H1 (cell line): ENCODE measurements around the gene APLN. TPM values are rescaled to one million over a fixed set of nuclear protein-coding genes. Genes with fewer than 3 reads are reported as not detected.

Experiments
- CTCF ChIA-PET: fragments of 300-600 bp; sonication (Branson Sonifier 250); formaldehyde crosslinking; loops from one replicate; lab custom pipeline; 2021; ENCODE audit not compliant: partially characterized antibody; lab: Charles Lee
- POLR2A ChIA-PET: fragments of 300-600 bp; sonication (Branson Sonifier 250); formaldehyde crosslinking; loops from one replicate; lab custom pipeline; 2021; ENCODE audit warnings: inconsistent platforms; ENCODE audit not compliant: partially characterized antibody; lab: Charles Lee
- DNase-seq, 2 experiments: peaks; one replicate each; pipeline versions ENCODE4 v3.0.0 to v3.0.0-alpha.2; 2010 to 2022; ENCODE audit warnings: low spot score in 2 of 2, low read depth in 1 of 2, mixed read lengths in 1 of 2
- FAIRE-seq: peaks from 2 replicates; lab custom pipeline; 2011; peaks lifted over from hg19 to GRCh38; lab: Jason Lieb, UNC
- H2AFZ ChIP-seq: 2 replicates; pipeline ENCODE4 v1.8.1; 2012; ENCODE audit warnings: low read length, inconsistent platforms
- H2AK5ac ChIP-seq: 2 replicates; pipeline ENCODE4 v1.6.1; 2013; ENCODE audit warnings: low read depth, low read length
- H2BK120ac ChIP-seq: replicated peaks from 2 replicates; pipeline ENCODE3; 2013; ENCODE audit warnings: low read depth, low read length, inconsistent platforms
- H2BK12ac ChIP-seq: 2 replicates; pipeline ENCODE4 v1.6.1; 2013; ENCODE audit warnings: low read depth, low read length
- H2BK15ac ChIP-seq: 2 replicates; pipeline ENCODE4 v1.6.1; 2013; ENCODE audit warnings: low read length
- H2BK20ac ChIP-seq: 2 replicates; pipeline ENCODE4 v1.6.1; 2013; ENCODE audit warnings: low read length
- H2BK5ac ChIP-seq: 2 replicates; pipeline ENCODE4 v1.6.1; 2013; ENCODE audit warnings: low read depth, low read length
- H3K14ac ChIP-seq: 2 replicates; pipeline ENCODE4 v1.6.1; 2013; ENCODE audit warnings: inconsistent platforms; ENCODE audit not compliant: insufficient read length
- H3K18ac ChIP-seq: 2 replicates; pipeline ENCODE4 v1.6.1; 2013; ENCODE audit warnings: low read length; ENCODE audit errors: extremely low read depth
- H3K23ac ChIP-seq: 2 replicates; pipeline ENCODE4 v1.6.1; 2013; ENCODE audit warnings: inconsistent platforms; ENCODE audit not compliant: insufficient read length
- H3K23me2 ChIP-seq: 2 replicates; pipeline ENCODE4 v1.6.1; 2013; ENCODE audit warnings: low read depth, low read length
- H3K27ac ChIP-seq: 2 replicates; pipeline ENCODE4 v1.6.1; 2011; ENCODE audit warnings: low read depth, low read length, inconsistent platforms
- H3K27me3 ChIP-seq, 4 experiments: replicated peaks in 1 of 4; 1 replicate in 1 of 4; 2 replicates in 3 of 4; pipeline versions ENCODE4 v1.6.1 to v1.8.1; 2011 to 2013; ENCODE audit warnings: low read length in 3 of 4, mild to moderate bottlenecking in 3 of 4, inconsistent platforms in 2 of 4, mixed read lengths in 2 of 4, moderate library complexity in 1 of 4; ENCODE audit not compliant: control insufficient read depth in 3 of 4, insufficient read depth in 3 of 4; ENCODE audit errors: extremely low read depth in 1 of 4
- H3K36me3 ChIP-seq, 4 experiments: 2 replicates each; pipeline versions ENCODE4 v1.6.1 to v1.8.1; 2011 to 2013; ENCODE audit warnings: mild to moderate bottlenecking in 4 of 4, low read length in 3 of 4, moderate library complexity in 2 of 4, control low read depth in 1 of 4, inconsistent platforms in 1 of 4; ENCODE audit not compliant: insufficient read depth in 4 of 4, control insufficient read depth in 2 of 4
- H3K4ac ChIP-seq: replicated peaks from 2 replicates; pipeline ENCODE3; 2013; ENCODE audit warnings: low read length, low read depth, mixed read lengths, inconsistent platforms; ENCODE audit not compliant: insufficient read length
- H3K4me1 ChIP-seq, 4 experiments: replicated peaks in 1 of 4; 1 replicate in 1 of 4; 2 replicates in 3 of 4; pipeline versions ENCODE4 v1.6.1 to v1.8.1; 2011 to 2013; ENCODE audit warnings: low read length in 3 of 4, inconsistent platforms in 2 of 4, mixed read lengths in 1 of 4; ENCODE audit not compliant: insufficient read depth in 4 of 4, control insufficient read depth in 3 of 4
- H3K4me2 ChIP-seq, 2 experiments: 2 replicates each; pipeline versions ENCODE4 v1.6.1 to v1.8.1; 2011 to 2013; ENCODE audit warnings: low read depth in 2 of 2, low read length in 2 of 2, control low read depth in 1 of 2, inconsistent platforms in 1 of 2, mild to moderate bottlenecking in 1 of 2; ENCODE audit not compliant: insufficient read depth in 1 of 2
- H3K4me3 ChIP-seq, 4 experiments: fragments of 200-600, 300-600 bp in 1 of 4; sonication (generic), shearing (Covaris generic), sonication (Bioruptor Twin) in 1 of 4; 2 replicates each; pipeline versions ENCODE4 v1.5.1 to v1.8.1; 2011 to 2016; ENCODE audit warnings: low read length in 4 of 4, low read depth in 3 of 4, control low read depth in 2 of 4, inconsistent platforms in 2 of 4, mild to moderate bottlenecking in 2 of 4, mixed read lengths in 1 of 4, moderate library complexity in 1 of 4; ENCODE audit not compliant: insufficient read depth in 2 of 4; ENCODE audit errors: extremely low read depth in 1 of 4
- H3K56ac ChIP-seq: replicated peaks from 2 replicates; pipeline ENCODE3; 2013; ENCODE audit warnings: low read depth, mild to moderate bottlenecking, mixed read lengths, low read length, inconsistent platforms; ENCODE audit not compliant: insufficient read length
- H3K79me1 ChIP-seq: 2 replicates; pipeline ENCODE4 v1.6.1; 2013; ENCODE audit warnings: low read depth, low read length, control low read depth
- H3K79me2 ChIP-seq, 2 experiments: 2 replicates each; pipeline versions ENCODE4 v1.6.1 to v1.8.1; 2012 to 2013; ENCODE audit warnings: low read length in 2 of 2, mild to moderate bottlenecking in 2 of 2, inconsistent platforms in 1 of 2; ENCODE audit not compliant: insufficient read depth in 2 of 2, control insufficient read depth in 1 of 2
- H3K9ac ChIP-seq, 4 experiments: replicated peaks in 1 of 4; 1 replicate in 1 of 4; 2 replicates in 3 of 4; pipeline versions ENCODE4 v1.6.1 to v1.8.1; 2011 to 2013; ENCODE audit warnings: low read depth in 3 of 4, low read length in 3 of 4, control low read depth in 2 of 4, mild to moderate bottlenecking in 2 of 4, moderate library complexity in 2 of 4, inconsistent platforms in 1 of 4; ENCODE audit errors: extremely low read depth in 1 of 4
- H3K9me3 ChIP-seq, 2 experiments: 2 replicates each; pipeline versions ENCODE4 v1.6.1 to v1.8.1; 2012 to 2013; ENCODE audit warnings: mild to moderate bottlenecking in 2 of 2, moderate library complexity in 2 of 2, control low read depth in 1 of 2, inconsistent platforms in 1 of 2, low read depth in 1 of 2, low read length in 1 of 2, mixed read lengths in 1 of 2; ENCODE audit not compliant: insufficient read depth in 2 of 2
- H4K20me1 ChIP-seq, 2 experiments: replicated peaks in 1 of 2; 2 replicates each; pipeline versions ENCODE3 to v1.8.1; 2011 to 2013; ENCODE audit warnings: inconsistent platforms in 2 of 2, low read length in 2 of 2, mild to moderate bottlenecking in 1 of 2; ENCODE audit not compliant: insufficient read depth in 2 of 2, control insufficient read depth in 1 of 2
- H4K5ac ChIP-seq: 2 replicates; pipeline ENCODE4 v1.6.1; 2013; ENCODE audit warnings: low read length, low read depth, mixed read lengths, inconsistent platforms; ENCODE audit not compliant: insufficient read length
- H4K8ac ChIP-seq: 2 replicates; pipeline ENCODE4 v1.8.0; 2013; ENCODE audit warnings: mild to moderate bottlenecking, moderate library complexity, low read length, inconsistent platforms; ENCODE audit not compliant: insufficient read depth; ENCODE audit errors: extremely low read depth
- H4K91ac ChIP-seq: replicated peaks from 2 replicates; pipeline ENCODE3; 2013; ENCODE audit warnings: low read length, mixed read lengths, inconsistent platforms; ENCODE audit not compliant: insufficient read length
- ATF2 ChIP-seq: IDR thresholded peaks from 2 replicates; pipeline ENCODE4 v1.6.1; 2012; ENCODE audit warnings: low read length, inconsistent platforms
- BCL11A ChIP-seq, 2 experiments: IDR thresholded peaks; one replicate each; pipeline ENCODE4 v1.6.1; 2011; ENCODE audit warnings: low read depth in 2 of 2, low read length in 2 of 2, mild to moderate bottlenecking in 2 of 2
- CBX5 ChIP-seq: fragments of 300-800, 300-1000 bp; sonication (generic); IDR thresholded peaks from 2 replicates; pipeline ENCODE4 v1.7.1; 2016; ENCODE audit warnings: antibody characterized with exemption, low read length, low read depth
- CTCF ChIP-seq, 3 experiments: IDR thresholded peaks; 1 replicate in 2 of 3; 2 replicates in 1 of 3; pipeline versions ENCODE4 v1.5.1 to v1.6.1; 2011; ENCODE audit warnings: low read length in 3 of 3, mild to moderate bottlenecking in 3 of 3, inconsistent platforms in 2 of 3, low read depth in 1 of 3, moderate library complexity in 1 of 3; ENCODE audit not compliant: insufficient read depth in 1 of 3; ENCODE audit errors: control extremely low read depth in 1 of 3
- GABPA ChIP-seq: IDR thresholded peaks from 2 replicates; pipeline ENCODE4 v1.6.1; 2011; ENCODE audit warnings: mild to moderate bottlenecking, low read length, moderate library complexity, borderline replicate concordance; ENCODE audit not compliant: insufficient read depth
- JUN ChIP-seq: IDR thresholded peaks from 2 replicates; pipeline ENCODE4 v1.6.1; 2011; ENCODE audit warnings: low read depth, mild to moderate bottlenecking, improper control_type of control experiment, low read length
- KDM5A ChIP-seq: fragments of 200-600 bp; IDR thresholded peaks from 2 replicates; pipeline ENCODE4 v1.7.1; 2012; ENCODE audit warnings: mild to moderate bottlenecking, low read length, inconsistent platforms, mixed read lengths
- MAFK ChIP-seq: IDR thresholded peaks from 2 replicates; pipeline ENCODE4 v1.6.1; 2012; ENCODE audit warnings: low read depth, mild to moderate bottlenecking, improper control_type of control experiment, low read length
- MAX ChIP-seq: IDR thresholded peaks from 2 replicates; pipeline ENCODE4 v1.6.1; 2012; ENCODE audit warnings: inconsistent platforms
- TAF1 ChIP-seq: IDR thresholded peaks from 2 replicates; pipeline ENCODE4 v1.6.1; 2011; ENCODE audit warnings: mild to moderate bottlenecking, low read depth, low read length
- WGBS, 2 experiments: shearing (Covaris generic) in 1 of 2; methylation state at CpG; one replicate each; pipeline versions ENCODE4 v1.1.6 to v1.1.7; 2013 to 2015; ENCODE audit warnings: low lambda C conversion rate in 2 of 2, mixed read lengths in 2 of 2, inconsistent platforms in 1 of 2, low coverage in 1 of 2, missing lambda C conversion rate in 1 of 2; ENCODE audit not compliant: insufficient replicate concordance in 2 of 2, insufficient coverage in 1 of 2, insufficient read length in 1 of 2; ENCODE audit errors: extremely low coverage in 1 of 2, missing lambda C conversion rate in 1 of 2; 5-methylcytosine and 5-hydroxymethylcytosine counted together
- polyA plus RNA-seq, 7 experiments: library from polyadenylated mRNA; depleted of rRNA in 3 of 7; stranded (reverse) in 5 of 7; unstranded in 2 of 7; fragments of >200 nt in 5 of 7; fragments of 200-250 nt in 2 of 7; gene quantifications; 1 replicate in 5 of 7; 2 replicates in 1 of 7; 4 replicates in 1 of 7; pipeline versions ENCODE4 v1.2.1 to v1.2.3, GENCODE V29; 2011 to 2013; ENCODE audit warnings: missing spikeins in 2 of 7, mixed read lengths in 2 of 7
- total RNA-seq: library from RNA; stranded (reverse); fragmentation: NEBNext Ultra II Directional; extraction: Animal tissue kit (Norgen Biotek cat#: 25700); gene quantifications from 2 replicates; pipeline ENCODE4 v1.2.1, GENCODE V29; 2021

APLN gene
- total and polyA plus RNA-seq, 2 of the 8 experiments (the other 6 are each of a cell fraction or from before 2014, with no cell fraction given), result 1.1 to 1.8 TPM

- H3K79me2 ChIP-seq, result no peaks in the 10 kb centered on the region
- no peak overlapping the region for H2AFZ ChIP-seq
- H3K27ac ChIP-seq, result no peak overlapping the region
- no peak overlapping the region for H3K4me3 ChIP-seq
- no peak overlapping the region for H4K5ac ChIP-seq
- no peak overlapping the region for H3K56ac ChIP-seq
- WGBS, 2 experiments, result 92% methylated on average over 3 of the region's 3 CpGs; no CpG with 5 or more reads in 1 of the 2 experiments
- H3K27me3 ChIP-seq, result 0 out of 7 replicates have a peak, but pooled peaks cover 0 to 2% (median 0%) of the 10 kb centered on the region in 4 experiments
- H2BK5ac ChIP-seq, result no peak overlapping the region
- H2BK120ac ChIP-seq, result no peak overlapping the region
- H2BK12ac ChIP-seq, result no peak overlapping the region
- FAIRE-seq, result no peak
- no peak overlapping the region for H2BK15ac ChIP-seq
- no peak overlapping the region for H3K9ac ChIP-seq
- H3K4me1 ChIP-seq, result no peaks in the 10 kb centered on the region; a peak in 2 of 7 replicates
- no peak overlapping the region for H4K8ac ChIP-seq
- no peak overlapping the region for H2BK20ac ChIP-seq
- H3K14ac ChIP-seq, result no peak overlapping the region
- H3K4me2 ChIP-seq, result no peak overlapping the region
- H3K9me3 ChIP-seq, result no peaks in the 10 kb centered on the region
- no peaks in the 10 kb centered on the region for H4K20me1 ChIP-seq
- H3K23ac ChIP-seq, result no peak overlapping the region
- DNase-seq, result no peak
- ChIA-PET CTCF (interaction anchor here (0.7 to 5.4 kb wide), 15 partner anchors 8 to 829 kb away, joined by 3 to 51 read pairs (median 5); no protein-coding TSS in a partner anchor), POLR2A (no interaction called here)
- H3K36me3 ChIP-seq, result no peaks in the 10 kb centered on the region
- H3K18ac ChIP-seq, result no peak overlapping the region
- H3K4ac ChIP-seq, result no peak overlapping the region
- H3K79me1 ChIP-seq, result no peaks in the 10 kb centered on the region
- no peaks in the 10 kb centered on the region for H3K23me2 ChIP-seq
- no peak overlapping the region for H2AK5ac ChIP-seq
- H4K91ac ChIP-seq, result no peak overlapping the region
- TF ChIP-seq MAFK (no peak), GABPA (no peak), TAF1 (no peak), CTCF (IDR thresholded peaks at IDR 0.05; ENCODE audit: control extremely low read depth in 1 of 3, insufficient read depth in 1 of 3, low read depth in 1 of 3, low read length in 3 of 3) (no peak), CBX5 (no peak), JUN (no peak), KDM5A (no peak), ATF2 (no peak), MAX (no peak), BCL11A (IDR thresholded peaks at IDR 0.05; ENCODE audit: low read depth in 2 of 2, low read length in 2 of 2) (no peak)
These were observed 46.3 kb downstream of the APLN start for GRCh38 chrX:129608496-129608895.
